C4-2B (cell line): ENCODE measurements around the gene DEK.

Source experiments
- ZFX ChIP-seq: fragments of 450-650 bp; IDR thresholded peaks from 2 replicates; pipeline ENCODE4 v1.6.1; 2017
- TF ChIP-seq, protein P1 (sequence below): fragments of 450-650 bp; conservative IDR thresholded peaks from 2 replicates; pipeline ENCODE4 v1.5.1; 2017; ENCODE audit warnings: mild to moderate bottlenecking

DNA sequence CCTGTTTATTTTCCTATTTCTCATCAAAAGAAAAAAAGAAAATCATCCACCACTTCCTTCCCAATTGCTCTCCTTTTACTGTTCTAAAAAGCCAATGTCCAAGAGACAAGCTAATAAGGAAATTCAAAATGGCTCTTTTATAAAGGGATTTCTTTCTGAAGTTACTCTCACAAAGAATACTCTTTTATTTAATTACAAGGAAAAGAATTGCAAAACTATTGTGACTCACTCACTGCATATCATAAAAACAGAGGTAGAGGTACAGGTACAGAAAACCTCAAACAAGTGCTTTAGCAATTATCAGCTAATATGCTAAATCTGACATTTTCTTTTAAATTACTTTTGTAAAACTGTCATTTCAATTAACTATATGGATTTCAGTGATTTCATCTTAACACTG, 18.1 kb downstream of the DEK start:
- TF ChIP-seq, protein P1, sequence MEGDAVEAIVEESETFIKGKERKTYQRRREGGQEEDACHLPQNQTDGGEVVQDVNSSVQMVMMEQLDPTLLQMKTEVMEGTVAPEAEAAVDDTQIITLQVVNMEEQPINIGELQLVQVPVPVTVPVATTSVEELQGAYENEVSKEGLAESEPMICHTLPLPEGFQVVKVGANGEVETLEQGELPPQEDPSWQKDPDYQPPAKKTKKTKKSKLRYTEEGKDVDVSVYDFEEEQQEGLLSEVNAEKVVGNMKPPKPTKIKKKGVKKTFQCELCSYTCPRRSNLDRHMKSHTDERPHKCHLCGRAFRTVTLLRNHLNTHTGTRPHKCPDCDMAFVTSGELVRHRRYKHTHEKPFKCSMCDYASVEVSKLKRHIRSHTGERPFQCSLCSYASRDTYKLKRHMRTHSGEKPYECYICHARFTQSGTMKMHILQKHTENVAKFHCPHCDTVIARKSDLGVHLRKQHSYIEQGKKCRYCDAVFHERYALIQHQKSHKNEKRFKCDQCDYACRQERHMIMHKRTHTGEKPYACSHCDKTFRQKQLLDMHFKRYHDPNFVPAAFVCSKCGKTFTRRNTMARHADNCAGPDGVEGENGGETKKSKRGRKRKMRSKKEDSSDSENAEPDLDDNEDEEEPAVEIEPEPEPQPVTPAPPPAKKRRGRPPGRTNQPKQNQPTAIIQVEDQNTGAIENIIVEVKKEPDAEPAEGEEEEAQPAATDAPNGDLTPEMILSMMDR = no peak
- TF ChIP-seq ZFX = no peak
